Hepatocyte (in vitro differentiated cells): ENCODE measurements around the gene SAMD3.

Source experiments
- EZH2 ChIP-seq: fragments of 200-600 bp; sonication (generic); IDR thresholded peaks from 2 replicates; pipeline ENCODE4 v1.6.1; 2016; ENCODE audit warnings: antibody characterized with exemption, mild to moderate bottlenecking, borderline replicate concordance
- EZH2phosphoT487 ChIP-seq: fragments of 200-600 bp; sonication (generic); IDR thresholded peaks from one replicate; pipeline ENCODE4 v1.6.1; 2018; ENCODE audit warnings: antibody characterized with exemption, mild to moderate bottlenecking, low read depth, moderate library complexity; ENCODE audit not compliant: unreplicated experiment, severe bottlenecking
- TF ChIP-seq, protein P1 (sequence below): fragments of 200-600 bp; sonication (generic); IDR thresholded peaks from 2 replicates; pipeline ENCODE4 v1.5.1; 2016; ENCODE audit warnings: antibody characterized with exemption, mild to moderate bottlenecking; ENCODE audit not compliant: poor library complexity

DNA sequence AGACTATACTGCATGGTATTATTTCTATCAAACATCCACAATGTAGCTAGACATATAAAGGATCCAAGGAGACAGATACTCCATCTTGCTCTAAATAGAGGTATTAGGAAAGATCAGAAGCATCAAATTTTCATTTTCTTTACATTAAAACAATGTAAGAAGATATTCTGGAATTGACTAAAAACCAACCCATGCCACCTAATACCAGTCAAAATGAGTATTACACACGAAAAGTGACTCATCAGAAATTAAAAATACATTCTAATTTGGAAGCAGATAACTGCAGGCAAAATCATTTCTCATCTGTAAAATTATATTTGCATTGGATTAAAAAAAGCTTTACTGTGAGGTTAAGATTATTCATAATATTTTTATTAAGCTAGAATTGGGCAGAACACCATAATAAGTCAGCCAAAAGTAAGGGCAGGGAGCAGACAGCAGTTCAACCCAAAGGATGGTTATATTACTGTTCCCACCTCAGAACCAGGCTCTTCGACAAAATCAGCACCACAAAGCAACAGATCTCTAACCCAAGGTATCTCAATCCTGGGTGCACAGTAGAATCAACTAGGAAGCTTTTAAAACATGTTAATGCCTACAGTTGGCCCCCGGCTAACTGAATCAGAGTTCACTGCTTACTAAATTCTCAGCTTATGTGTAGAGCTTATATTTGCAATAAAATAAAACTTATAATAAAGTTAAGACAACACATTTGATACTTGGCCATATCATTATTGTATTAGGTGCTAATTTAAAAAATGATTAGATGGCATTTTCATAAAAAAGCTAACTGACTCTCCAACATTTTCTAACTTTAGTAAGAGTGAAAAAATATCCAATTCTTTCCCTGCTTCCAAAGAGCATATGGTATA is 35.2 kb downstream of the SAMD3 start:
- TF ChIP-seq, protein P1, sequence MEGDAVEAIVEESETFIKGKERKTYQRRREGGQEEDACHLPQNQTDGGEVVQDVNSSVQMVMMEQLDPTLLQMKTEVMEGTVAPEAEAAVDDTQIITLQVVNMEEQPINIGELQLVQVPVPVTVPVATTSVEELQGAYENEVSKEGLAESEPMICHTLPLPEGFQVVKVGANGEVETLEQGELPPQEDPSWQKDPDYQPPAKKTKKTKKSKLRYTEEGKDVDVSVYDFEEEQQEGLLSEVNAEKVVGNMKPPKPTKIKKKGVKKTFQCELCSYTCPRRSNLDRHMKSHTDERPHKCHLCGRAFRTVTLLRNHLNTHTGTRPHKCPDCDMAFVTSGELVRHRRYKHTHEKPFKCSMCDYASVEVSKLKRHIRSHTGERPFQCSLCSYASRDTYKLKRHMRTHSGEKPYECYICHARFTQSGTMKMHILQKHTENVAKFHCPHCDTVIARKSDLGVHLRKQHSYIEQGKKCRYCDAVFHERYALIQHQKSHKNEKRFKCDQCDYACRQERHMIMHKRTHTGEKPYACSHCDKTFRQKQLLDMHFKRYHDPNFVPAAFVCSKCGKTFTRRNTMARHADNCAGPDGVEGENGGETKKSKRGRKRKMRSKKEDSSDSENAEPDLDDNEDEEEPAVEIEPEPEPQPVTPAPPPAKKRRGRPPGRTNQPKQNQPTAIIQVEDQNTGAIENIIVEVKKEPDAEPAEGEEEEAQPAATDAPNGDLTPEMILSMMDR = no peak
- no peak for TF ChIP-seq EZH2phosphoT487
- TF ChIP-seq EZH2 = no peak
